GM18868 (cell line): Measurements from ENCODE around the gene FOXP1.
A peak's percentile ranks its signal among the peaks of the same experiment; 100 is the strongest.

ENCODE experiments used
- ATAC-seq: cut with Tn5 transposase; IDR thresholded peaks from one replicate; pipeline ENCODE4 v1.9.1; 2021; ENCODE audit warnings: mild to moderate bottlenecking, moderate library complexity; ENCODE audit not compliant: unreplicated experiment

Gene FOXP1

DNA sequence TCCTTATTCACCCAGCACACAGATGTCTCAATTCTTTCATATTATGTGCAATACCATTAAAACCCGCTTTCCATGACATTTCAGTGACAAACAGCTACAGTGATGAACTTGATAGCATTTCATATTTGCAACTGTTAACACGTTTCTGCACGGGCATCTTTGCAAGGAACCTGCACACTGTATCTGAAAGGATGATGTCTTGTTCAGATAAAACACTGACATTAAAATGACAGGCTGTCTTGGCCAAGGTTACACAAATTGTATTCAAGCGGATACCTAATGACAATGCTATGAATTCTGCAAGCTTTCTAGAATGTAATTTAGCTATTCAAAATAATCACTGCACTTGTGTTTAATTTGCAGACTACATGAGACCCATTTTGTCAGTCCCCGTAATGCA is 529.2 kb downstream of the FOXP1 start:
- ATAC-seq = no peak

DNA sequence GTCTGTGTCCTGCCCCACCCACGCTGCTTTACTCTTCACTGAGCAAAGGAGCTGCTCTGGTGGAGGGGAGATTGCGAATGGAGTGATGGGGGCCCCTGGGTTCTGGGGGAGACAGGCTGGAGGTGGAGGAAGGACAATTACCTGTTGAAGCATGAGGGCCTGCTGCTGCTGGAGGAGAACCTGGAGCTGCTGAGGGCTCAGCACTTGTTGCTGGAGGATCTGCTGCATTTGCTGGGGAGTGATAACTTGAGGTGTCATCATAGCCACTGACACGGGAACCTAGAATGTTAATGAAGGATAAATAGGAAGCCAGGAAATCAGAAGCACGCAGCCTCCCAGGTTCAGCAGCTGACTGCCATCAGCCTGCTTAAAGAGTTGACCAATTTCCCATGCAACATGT is 530.0 kb downstream of the FOXP1 start:
- no peak for ATAC-seq

GRCh38 chr3:71052716-71053115 is 530.8 kb downstream of the FOXP1 start:
- ATAC-seq = no peak

DNA sequence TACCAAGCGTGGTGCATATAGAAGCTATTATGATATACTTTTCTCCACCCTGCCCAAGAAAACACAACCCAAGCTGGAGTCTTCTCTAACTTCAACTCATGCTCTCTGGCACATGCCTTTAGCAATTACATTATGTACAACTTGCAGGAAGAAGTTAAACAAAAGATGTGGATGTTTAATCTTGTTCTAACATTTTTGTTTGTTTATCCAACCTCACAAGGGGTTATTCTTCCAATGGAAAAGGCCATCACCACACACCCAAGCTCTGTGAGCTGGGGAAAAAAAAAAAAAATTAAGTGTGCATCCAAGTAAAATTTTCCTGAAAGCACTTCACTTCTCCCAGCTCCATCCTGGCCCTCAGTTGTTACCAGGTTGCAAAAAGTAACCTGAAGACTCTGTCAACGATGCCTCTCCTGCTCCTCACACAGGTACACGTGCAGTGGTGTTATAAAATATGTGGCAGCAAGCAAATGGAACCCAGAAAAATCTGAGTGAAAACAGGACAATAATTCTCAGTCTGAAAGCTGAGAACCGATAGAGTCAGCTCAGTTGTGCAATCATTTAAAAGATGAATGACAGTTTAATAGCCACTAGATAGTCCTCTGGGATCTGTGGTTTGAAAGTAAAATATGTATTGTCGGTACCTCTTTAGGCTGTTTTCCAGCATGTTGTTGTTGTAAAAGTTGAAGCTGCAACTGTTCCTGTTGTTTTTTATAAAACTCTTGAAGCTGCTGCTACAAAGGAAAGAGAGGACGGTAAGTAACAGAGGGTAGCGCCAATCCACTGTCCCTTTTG is 531.4 kb downstream of the FOXP1 start:
- no peak for ATAC-seq

- no peak for ATAC-seq
Observed at GRCh38 chr3:71051259-71051595, 532.3 kb downstream of the FOXP1 start.

DNA sequence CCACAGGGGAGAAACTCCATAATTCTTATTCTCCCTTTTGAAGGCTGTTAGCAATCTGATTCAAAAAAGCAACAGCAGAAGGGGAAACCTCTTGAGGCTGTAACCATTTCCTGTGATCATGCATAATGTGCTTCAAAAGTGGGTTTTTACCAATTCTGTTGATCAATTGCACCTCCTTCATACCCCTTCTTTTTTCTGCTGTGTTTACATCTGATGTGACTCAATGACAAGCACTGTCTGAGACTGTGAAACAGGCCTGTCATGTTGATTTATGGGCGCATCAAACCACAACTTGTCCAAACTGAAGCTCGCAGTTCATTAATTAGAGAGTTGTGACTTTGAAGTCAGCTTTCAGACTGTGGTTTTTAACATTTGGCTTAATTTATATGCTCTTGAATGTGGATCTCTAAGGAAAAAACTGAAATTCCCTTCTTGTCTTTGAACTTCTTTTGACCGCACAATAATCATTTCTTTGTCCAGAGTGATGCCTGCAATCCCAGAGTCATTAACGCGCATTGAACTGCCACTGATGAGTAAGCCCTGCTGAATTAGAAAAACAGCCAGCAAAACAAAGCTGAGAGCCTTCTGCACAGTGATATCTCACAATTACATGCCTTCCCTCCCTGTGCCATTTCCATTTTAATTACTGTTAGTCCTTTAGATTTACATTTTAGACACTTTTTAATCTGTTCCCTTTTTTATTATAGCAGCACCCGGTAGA is 532.8 kb downstream of the FOXP1 start:
- ATAC-seq = no peak

GRCh38 chr3:71050166-71050537 is 533.4 kb downstream of the FOXP1 start:
- no peak for ATAC-seq

DNA sequence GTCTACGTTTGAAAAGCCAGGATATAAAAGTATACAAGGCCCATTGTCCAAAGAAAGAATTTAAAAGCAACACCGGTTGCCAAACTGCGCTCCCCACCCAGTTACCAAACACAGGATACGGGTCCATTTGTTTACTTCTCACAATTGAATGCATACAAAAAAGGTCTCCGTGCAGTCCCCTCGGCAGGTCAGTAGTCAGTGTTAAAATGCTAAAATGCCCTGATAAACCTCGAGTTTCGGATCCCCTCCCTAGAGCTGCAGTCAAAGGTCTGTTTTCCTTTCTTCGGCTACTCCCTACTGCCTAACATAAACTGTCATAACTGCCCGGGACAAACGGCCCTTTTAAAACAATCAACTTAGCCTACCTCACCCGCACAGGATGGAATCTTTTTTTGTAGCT is 534.6 kb downstream of the FOXP1 start:
- no peak for ATAC-seq

GRCh38 chr3:71047616-71048531 is 535.7 kb downstream of the FOXP1 start:
- no peak for ATAC-seq

DNA sequence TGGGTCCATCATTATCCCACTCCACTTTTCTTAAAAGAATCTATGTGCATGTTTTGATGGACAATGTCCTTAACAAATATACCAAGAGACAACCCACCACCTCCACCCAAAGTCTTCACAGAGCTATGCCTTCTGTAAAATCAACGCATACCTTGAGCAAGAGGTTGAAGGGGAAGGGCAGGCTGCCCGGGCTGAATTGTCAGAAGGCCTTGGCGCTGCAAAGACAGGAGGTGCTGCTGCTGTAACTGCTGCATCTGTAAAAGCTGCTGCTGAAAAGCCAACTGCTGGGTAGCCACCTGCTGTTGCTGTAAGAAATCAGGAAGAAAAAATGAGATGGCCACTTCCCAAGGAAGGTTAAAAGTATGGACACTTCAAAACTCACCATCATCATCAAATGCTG is 536.7 kb downstream of the FOXP1 start:
- ATAC-seq = no peak

- ATAC-seq = no peak
Observed at GRCh38 chr3:71045917-71046282, 537.6 kb downstream of the FOXP1 start.

DNA sequence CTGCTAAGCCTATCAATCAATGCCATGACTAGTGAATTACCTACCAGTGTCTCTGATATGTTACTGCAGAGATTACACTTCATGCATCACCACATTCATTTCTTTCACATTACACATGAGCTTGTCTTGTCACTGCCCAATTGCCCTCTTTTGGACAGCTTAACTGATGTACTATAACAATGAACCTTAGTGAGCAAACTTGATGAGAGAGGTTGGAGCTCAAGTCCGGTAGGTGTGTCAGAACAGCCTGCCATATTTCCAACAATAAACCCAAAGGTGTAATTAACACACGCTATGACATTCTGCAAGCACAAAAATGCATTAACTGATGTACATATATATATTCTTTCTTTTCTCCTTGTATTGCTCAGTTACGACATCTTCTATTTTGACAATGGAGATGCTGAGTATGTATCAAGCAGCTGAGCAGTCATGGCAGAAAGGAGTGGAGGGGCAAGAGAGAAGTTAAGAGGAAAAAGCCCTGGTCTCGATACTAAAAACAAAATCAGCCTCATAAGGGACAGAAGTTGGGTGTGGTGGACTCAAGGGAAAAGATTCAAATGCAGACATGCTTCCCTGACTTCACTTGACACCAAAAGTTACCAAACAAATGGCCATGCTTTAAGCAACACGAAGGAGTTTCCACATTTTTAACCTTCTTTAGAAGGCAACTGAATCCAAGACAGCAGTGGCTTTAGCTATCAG is 538.2 kb downstream of the FOXP1 start:
- ATAC-seq = no peak

- no peak for ATAC-seq
Observed at GRCh38 chr3:71042759-71043158, 540.8 kb downstream of the FOXP1 start.

DNA sequence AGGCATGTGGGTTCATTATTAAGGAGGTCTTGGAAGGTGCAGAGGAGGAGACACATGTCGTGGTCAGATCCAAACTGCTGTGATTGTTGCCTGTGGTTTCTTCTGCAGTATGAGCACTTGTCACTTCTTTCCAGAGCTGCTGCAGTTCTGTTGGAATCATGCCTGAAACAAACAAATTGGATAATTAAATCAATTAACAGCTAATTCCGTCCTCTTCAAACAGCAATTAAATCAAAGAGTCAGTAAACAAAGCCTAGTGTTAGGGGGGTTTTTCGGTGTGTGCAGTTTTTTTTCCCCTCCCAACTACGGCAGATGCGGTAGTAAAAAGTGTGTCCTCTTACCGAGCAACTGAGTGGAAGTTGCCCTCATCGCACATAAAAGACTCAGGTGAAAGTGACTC is 542.2 kb downstream of the FOXP1 start:
- ATAC-seq = no peak

- no peak for ATAC-seq
Observed at GRCh38 chr3:71039332-71039731, 544.2 kb downstream of the FOXP1 start.

- ATAC-seq = no peak
Observed at GRCh38 chr3:71037775-71038174, 545.8 kb downstream of the FOXP1 start.

GRCh38 chr3:71035886-71036285 is 547.6 kb downstream of the FOXP1 start:
- ATAC-seq = no peak

DNA sequence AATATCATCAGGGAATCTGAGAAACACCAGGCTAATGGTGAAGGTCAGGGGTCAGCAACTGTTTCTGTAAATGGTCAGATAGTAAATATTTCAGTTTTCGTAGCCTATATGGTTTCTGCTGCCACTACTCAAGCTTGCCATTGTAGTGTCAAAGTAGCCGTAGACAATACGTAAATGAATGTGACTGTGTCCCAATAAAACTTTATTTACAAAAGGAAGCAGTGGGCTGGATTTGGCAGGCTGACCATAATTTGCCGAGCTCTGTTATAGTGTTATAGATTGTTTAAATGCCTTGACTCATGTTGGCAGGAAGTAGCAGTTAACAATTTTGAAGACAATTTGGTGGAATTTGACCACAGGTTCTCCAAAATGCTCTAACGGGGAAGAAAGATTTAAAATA is 548.2 kb downstream of the FOXP1 start:
- ATAC-seq = no peak

GRCh38 chr3:71033681-71034220 is 549.8 kb downstream of the FOXP1 start:
- no peak for ATAC-seq

DNA sequence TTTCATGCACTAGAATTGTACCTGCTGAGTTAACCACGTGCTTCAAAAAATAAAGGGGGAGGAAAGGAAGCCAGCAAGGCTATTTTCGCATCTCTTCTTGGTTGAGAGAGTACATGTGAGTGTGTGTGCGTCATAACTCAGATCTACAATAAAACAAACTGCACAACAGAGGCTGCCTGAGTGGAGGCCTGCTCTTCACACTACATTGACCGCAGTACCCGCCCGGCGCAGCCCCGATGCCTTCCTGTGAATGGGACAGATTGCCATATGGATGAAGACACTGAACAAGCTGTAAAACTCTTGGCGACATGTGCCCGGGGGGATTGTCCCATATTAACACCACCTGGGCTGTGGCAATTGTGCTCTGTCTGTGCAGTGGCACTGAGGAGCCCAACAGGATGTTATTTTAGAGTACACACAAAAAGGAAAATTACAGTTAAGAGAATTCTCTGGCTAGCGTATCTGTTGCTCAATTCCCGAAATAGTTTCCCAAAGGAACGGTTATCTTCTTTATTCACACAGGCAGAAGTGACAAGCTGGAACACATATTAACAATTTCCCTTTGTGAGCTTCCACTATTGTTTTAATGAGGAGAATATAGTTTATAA is 551.5 kb downstream of the FOXP1 start:
- ATAC-seq = peak; percentile 42
